ENCODE data around the gene NSG1.

DNA sequence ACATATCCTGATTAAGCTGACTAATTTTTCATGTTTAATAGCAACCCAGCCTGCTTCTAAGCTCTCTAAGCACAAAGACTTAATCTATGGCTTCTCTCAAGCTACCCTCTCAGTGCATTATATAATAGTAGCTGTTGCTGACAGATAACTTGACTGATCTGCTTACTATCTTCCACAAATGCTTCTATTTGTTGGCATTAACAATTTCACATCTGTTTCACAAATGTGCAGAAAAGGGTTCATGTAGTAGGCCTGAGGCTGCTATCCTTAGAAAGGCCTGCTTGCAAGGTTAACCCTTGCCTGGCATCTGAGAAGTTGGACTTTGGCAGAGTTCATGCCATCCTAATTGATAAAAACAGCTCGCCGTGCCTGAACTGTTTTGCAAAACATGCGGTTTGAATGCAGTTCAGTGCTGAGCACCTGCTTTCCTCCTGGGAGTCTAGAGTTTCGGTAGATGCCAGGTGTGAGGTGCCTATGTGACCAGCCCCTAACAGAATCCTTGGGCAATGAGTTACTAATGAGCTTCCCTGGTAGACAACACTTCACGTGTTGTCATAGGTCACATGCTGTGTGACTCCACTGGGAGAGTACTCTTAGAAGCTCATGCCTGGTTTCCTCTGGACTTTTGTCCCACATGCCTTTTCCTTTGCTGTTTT lies 68.4 kb downstream of the NSG1 start:
- TF ChIP-seq, protein P1, sequence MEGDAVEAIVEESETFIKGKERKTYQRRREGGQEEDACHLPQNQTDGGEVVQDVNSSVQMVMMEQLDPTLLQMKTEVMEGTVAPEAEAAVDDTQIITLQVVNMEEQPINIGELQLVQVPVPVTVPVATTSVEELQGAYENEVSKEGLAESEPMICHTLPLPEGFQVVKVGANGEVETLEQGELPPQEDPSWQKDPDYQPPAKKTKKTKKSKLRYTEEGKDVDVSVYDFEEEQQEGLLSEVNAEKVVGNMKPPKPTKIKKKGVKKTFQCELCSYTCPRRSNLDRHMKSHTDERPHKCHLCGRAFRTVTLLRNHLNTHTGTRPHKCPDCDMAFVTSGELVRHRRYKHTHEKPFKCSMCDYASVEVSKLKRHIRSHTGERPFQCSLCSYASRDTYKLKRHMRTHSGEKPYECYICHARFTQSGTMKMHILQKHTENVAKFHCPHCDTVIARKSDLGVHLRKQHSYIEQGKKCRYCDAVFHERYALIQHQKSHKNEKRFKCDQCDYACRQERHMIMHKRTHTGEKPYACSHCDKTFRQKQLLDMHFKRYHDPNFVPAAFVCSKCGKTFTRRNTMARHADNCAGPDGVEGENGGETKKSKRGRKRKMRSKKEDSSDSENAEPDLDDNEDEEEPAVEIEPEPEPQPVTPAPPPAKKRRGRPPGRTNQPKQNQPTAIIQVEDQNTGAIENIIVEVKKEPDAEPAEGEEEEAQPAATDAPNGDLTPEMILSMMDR (IDR thresholded peaks at IDR 0.05): no peak
- TF ChIP-seq POLR2AphosphoS5 (IDR thresholded peaks at IDR 0.05): no peak
- no peak for TF ChIP-seq POLR2A (IDR thresholded peaks at IDR 0.05)
- TF ChIP-seq EP300 (IDR thresholded peaks at IDR 0.05): no peak

Measured in sigmoid colon (tissue), 4 donors.